CD4-positive, alpha-beta T cell treated with Interleukin-15 for 1 hour (primary cell): ENCODE measurements around the gene GEMIN4.
"Not testable (repeated sequence)": the region's sequence is repeated elsewhere in the genome, so short reads cannot be mapped to it uniquely, and the experiment has no call there.

Experiments
- DNase-seq: peaks from one replicate; pipeline ENCODE4 v3.0.0-alpha.2; 2020

The GEMIN4 gene

GRCh38 chr17:737561-738113, 14.4 kb downstream of the GEMIN4 start:
- no peak for DNase-seq

- DNase-seq, result no peak
Measured at GRCh38 chr17:733743-734142, 18.3 kb downstream of the GEMIN4 start.

- DNase-seq, result no peak
Measured at GRCh38 chr17:732902-733720, 19.0 kb downstream of the GEMIN4 start.

GRCh38 chr17:732067-732901, 19.8 kb downstream of the GEMIN4 start, which contains the start of gene TLCD3A:
Gene TLCD3A, plus strand, starts transcription at chr17:732596. Its CDS starts 52 bp downstream, at chr17:732648.
- peak; percentile 46 for DNase-seq

- no peak for DNase-seq
Measured at GRCh38 chr17:731644-732066, 20.4 kb downstream of the GEMIN4 start.

- DNase-seq, result no peak
Measured at GRCh38 chr17:728911-729310, 23.2 kb downstream of the GEMIN4 start.

GRCh38 chr17:726271-726919, 25.7 kb downstream of the GEMIN4 start:
- DNase-seq, result no peak

- no peak for DNase-seq
Measured at GRCh38 chr17:725746-726145, 26.3 kb downstream of the GEMIN4 start.

- DNase-seq, result no peak
Measured at GRCh38 chr17:725084-725483, 27.0 kb downstream of the GEMIN4 start.

- DNase-seq, result no peak
Measured at GRCh38 chr17:721540-721937, 30.5 kb downstream of the GEMIN4 start.

- no peak for DNase-seq
Measured at GRCh38 chr17:720706-721539, 31.1 kb downstream of the GEMIN4 start.

- no peak for DNase-seq
Measured at GRCh38 chr17:718075-718474, 34.0 kb downstream of the GEMIN4 start.

- no peak for DNase-seq
Measured at GRCh38 chr17:708132-708531, 43.9 kb downstream of the GEMIN4 start.

- DNase-seq, result no peak
Measured at GRCh38 chr17:705863-706262, 46.2 kb downstream of the GEMIN4 start.

- no peak for DNase-seq
Measured at GRCh38 chr17:705011-705410, 47.1 kb downstream of the GEMIN4 start.

GRCh38 chr17:704111-704864, 47.8 kb downstream of the GEMIN4 start:
- no peak for DNase-seq

- no peak for DNase-seq
Measured at GRCh38 chr17:703081-703875, 48.8 kb downstream of the GEMIN4 start.

- no peak for DNase-seq
Measured at GRCh38 chr17:700504-701094, 51.5 kb downstream of the GEMIN4 start.

- no peak for DNase-seq
Measured at GRCh38 chr17:699345-699744, 52.7 kb downstream of the GEMIN4 start.

- DNase-seq, result not testable (repeated sequence)
Measured at GRCh38 chr17:698096-698495, 54.0 kb downstream of the GEMIN4 start.
